ENCODE measurements around the gene C12orf50. TPM values are rescaled to one million over a fixed set of nuclear protein-coding genes. Genes with fewer than 3 reads are reported as not detected.

The C12orf50 gene
- total RNA-seq, 4 donors from 2014 or later: not detected

DNA sequence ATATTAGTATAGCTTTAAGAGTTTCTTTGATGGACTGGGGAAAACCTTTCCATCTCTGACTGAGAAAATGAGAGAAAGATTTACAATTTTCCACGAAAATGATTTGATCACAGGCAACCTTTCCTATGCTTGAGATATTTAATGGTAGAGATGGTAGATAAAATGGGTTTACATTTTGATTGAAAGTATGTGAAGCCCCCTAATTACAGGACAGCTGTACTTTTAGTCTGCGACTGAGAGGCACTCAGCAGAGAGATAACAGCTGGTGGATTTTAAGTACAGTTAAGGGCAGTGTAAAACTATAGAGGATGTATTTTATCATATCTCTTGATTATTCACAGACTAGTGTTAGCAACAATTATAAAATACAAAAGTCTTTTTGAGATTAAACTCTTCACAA is 40.7 kb downstream of the C12orf50 start:
- WGBS, 2 donors: 81 to 84% methylated on average over 2 of the region's 2 CpGs
- TF ChIP-seq POLR2A (IDR thresholded peaks at IDR 0.05): no peak
- TF ChIP-seq, protein P1, sequence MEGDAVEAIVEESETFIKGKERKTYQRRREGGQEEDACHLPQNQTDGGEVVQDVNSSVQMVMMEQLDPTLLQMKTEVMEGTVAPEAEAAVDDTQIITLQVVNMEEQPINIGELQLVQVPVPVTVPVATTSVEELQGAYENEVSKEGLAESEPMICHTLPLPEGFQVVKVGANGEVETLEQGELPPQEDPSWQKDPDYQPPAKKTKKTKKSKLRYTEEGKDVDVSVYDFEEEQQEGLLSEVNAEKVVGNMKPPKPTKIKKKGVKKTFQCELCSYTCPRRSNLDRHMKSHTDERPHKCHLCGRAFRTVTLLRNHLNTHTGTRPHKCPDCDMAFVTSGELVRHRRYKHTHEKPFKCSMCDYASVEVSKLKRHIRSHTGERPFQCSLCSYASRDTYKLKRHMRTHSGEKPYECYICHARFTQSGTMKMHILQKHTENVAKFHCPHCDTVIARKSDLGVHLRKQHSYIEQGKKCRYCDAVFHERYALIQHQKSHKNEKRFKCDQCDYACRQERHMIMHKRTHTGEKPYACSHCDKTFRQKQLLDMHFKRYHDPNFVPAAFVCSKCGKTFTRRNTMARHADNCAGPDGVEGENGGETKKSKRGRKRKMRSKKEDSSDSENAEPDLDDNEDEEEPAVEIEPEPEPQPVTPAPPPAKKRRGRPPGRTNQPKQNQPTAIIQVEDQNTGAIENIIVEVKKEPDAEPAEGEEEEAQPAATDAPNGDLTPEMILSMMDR (IDR thresholded peaks at IDR 0.05): no peak
- no peak overlapping the region for H3K4me3 ChIP-seq (ENCODE audit: low read depth, poor library complexity, severe bottlenecking)
- no peak for DNase-seq (ENCODE audit: low spot score in 2 of 2)
- intact Hi-C loops (cut with DNase I; ENCODE audit: low total_unique reads): no loop called here

DNA sequence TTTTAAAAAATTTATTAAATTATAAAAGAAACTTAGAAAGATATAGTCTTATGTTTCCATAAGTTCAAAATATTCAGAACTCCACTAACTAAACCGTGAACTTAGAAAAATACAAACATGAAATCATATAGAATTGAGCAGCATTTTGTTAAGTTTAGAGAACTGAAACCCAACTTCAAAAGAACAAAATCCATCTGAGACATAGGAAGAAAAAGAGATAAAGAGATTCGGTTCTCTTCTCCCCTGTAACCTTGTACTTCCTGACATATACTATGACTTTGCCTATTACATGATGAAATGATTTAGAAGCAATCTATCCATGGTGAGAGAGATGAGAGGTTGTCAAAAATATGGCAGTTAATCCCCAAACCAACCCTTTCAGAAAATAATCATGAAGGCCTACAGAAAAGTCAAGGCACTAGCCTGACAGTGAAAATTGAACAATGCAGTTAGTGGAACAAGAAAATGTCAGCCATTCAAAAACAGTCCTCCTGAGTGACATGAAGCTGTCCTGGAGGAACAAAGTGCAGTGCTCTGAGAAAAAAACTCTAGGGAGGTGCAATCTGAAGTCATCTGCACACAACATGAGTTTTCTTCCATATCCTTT is 44.0 kb downstream of the C12orf50 start:
- TF ChIP-seq, protein P1 (IDR thresholded peaks at IDR 0.05): no peak
- TF ChIP-seq POLR2A (IDR thresholded peaks at IDR 0.05): no peak

DNA sequence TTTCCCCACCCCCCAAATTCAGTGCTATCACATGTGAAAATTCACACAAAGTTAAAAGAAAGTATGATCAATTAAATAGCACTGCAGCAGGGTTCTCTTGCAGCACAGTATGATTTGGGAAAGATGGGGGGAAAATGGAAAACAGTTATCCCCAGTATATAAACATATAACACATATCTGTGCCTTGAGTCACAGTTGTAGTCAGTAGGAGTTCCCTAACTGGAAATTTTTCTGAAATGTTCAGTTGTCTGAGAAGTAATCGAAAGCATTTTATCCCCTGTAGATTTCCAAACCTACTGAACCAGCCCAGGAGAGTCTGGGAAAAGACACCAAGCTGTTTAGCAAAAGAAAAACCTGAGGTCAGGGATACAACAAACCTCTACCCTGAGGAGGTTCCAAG is 47.0 kb downstream of the C12orf50 start:
- no peak for DNase-seq (ENCODE audit: low spot score in 2 of 2)
- no peak for TF ChIP-seq POLR2A (IDR thresholded peaks at IDR 0.05)
- TF ChIP-seq, protein P1 (IDR thresholded peaks at IDR 0.05): no peak
- H3K4me3 ChIP-seq (ENCODE audit: low read depth, poor library complexity, severe bottlenecking): no peak overlapping the region
- intact Hi-C loops (cut with DNase I; ENCODE audit: low total_unique reads): no loop called here
- 88 to 91% methylated on average over 1 of the region's 1 CpG for WGBS, 2 donors

More for the DNA sequence above, 44.0 kb downstream of the C12orf50 start:
- intact Hi-C loops (cut with DNase I; ENCODE audit: low total_unique reads): no loop called here
- H3K4me3 ChIP-seq (ENCODE audit: low read depth, poor library complexity, severe bottlenecking): no peak overlapping the region
- no peak for DNase-seq (ENCODE audit: low spot score in 2 of 2)
- 69 to 77% methylated on average over 2 of the region's 2 CpGs for WGBS, 2 donors

DNA sequence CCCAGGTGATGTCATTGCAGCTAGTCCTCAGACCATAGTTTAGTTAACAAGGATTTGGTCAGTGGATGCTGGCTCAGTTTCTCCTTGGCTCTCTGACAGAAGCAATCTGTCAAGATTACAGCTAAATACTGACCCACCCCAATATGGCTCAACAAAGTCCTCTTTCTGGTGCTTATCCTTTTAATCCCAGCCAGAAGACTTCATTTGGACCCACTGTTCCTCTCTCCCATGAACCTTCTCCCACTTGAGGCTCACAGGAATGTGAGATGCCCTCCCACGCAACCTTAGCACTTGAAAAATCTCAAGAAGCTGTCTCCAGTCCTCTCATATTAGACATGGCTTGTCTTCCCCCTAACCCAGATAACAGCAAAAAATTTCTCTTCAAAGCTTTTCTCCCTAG is 47.7 kb downstream of the C12orf50 start:
- DNase-seq (ENCODE audit: low spot score in 2 of 2): no peak
- WGBS, 2 donors: 92 to 93% methylated on average over 1 of the region's 1 CpG
- H3K4me3 ChIP-seq (ENCODE audit: low read depth, poor library complexity, severe bottlenecking): no peak overlapping the region
- intact Hi-C loops (cut with DNase I; ENCODE audit: low total_unique reads): no loop called here
- TF ChIP-seq, protein P1 (IDR thresholded peaks at IDR 0.05): no peak
- no peak for TF ChIP-seq POLR2A (IDR thresholded peaks at IDR 0.05)

DNA sequence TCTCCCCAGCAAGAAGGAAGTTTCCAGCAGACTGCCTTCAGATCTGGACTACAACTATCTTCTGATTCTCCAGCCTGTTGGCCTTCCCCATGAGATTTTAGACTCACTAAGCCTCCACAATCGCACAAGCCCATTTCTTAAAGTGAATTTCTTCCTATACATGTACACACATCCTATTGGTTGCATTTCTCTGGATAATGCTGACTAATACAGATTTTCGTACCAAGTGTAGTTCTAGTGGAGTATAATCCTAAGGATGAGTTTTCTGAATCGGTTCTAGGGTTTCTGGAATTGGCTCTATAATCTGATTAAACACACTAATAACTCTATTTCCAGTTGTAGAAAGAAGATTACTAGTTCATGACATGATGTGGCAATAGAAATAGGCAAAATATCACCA is 53.3 kb downstream of the C12orf50 start:
- intact Hi-C loops (cut with DNase I; ENCODE audit: low total_unique reads): loop anchor here (5.0 kb wide), 1 partner anchor 326 kb away; no protein-coding TSS in a partner anchor
- TF ChIP-seq POLR2A (IDR thresholded peaks at IDR 0.05): no peak
- TF ChIP-seq, protein P1 (IDR thresholded peaks at IDR 0.05): no peak
- WGBS, 2 donors: 83 to 85% methylated on average over 3 of the region's 3 CpGs
- H3K4me3 ChIP-seq (ENCODE audit: low read depth, poor library complexity, severe bottlenecking): no peak overlapping the region
- no peak for DNase-seq (ENCODE audit: low spot score in 2 of 2)

DNA sequence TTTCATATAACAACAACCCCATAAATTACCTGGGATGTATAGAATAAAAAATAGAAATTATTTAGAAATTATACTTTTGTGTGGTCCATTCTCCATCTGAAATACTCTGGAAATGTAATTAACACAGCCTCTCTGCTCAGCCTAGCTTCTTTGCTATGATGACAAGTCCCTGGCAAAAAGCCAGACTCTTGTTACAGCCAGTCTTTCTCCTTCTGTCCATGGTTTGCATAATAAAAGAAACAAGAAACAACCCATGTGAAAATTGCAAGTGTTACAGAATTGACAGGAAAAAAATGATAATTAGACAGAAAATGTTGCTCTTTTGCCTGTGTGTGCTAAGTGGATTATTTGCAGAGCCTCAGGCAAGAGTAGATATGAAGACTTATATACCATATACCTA is 61.3 kb downstream of the C12orf50 start:
- no peak for DNase-seq (ENCODE audit: low spot score in 2 of 2)
- no peak overlapping the region for H3K4me3 ChIP-seq (ENCODE audit: low read depth, poor library complexity, severe bottlenecking)
- intact Hi-C loops (cut with DNase I; ENCODE audit: low total_unique reads): no loop called here
- TF ChIP-seq POLR2A (IDR thresholded peaks at IDR 0.05): no peak
- TF ChIP-seq, protein P1 (IDR thresholded peaks at IDR 0.05): no peak

Data from lower leg skin (tissue), 4 donors.